HG03175 (cell line): ENCODE results near the gene HLA-DMB.
"Not testable (repeated sequence)": the region's sequence is repeated elsewhere in the genome, so short reads cannot be mapped to it uniquely, and the experiment has no call there.

Source experiments
- ATAC-seq: cut with Tn5 transposase; IDR thresholded peaks from one replicate; pipeline ENCODE4 v1.9.1; 2021; ENCODE audit warnings: mild to moderate bottlenecking, moderate library complexity; ENCODE audit not compliant: unreplicated experiment

Gene HLA-DMB

GRCh38 chr6:32950449-32950848, 9.6 kb upstream of the HLA-DMB start:
- ATAC-seq: no peak

GRCh38 chr6:32950010-32950409, 9.2 kb upstream of the HLA-DMB start:
- no peak for ATAC-seq

- no peak for ATAC-seq
Observed at GRCh38 chr6:32949113-32949512, 8.3 kb upstream of the HLA-DMB start.

GRCh38 chr6:32947552-32948465, 7.0 kb upstream of the HLA-DMB start:
- no peak for ATAC-seq

- ATAC-seq: no peak
Observed at GRCh38 chr6:32946893-32947292, 6.1 kb upstream of the HLA-DMB start.

- no peak for ATAC-seq
Observed at GRCh38 chr6:32945953-32946352, 5.1 kb upstream of the HLA-DMB start.

GRCh38 chr6:32945108-32945760, 4.4 kb upstream of the HLA-DMB start:
- no peak for ATAC-seq

GRCh38 chr6:32943864-32944649, 3.2 kb upstream of the HLA-DMB start:
- peak; percentile 48 for ATAC-seq

GRCh38 chr6:32942555-32943123, 1.8 kb upstream of the HLA-DMB start:
- ATAC-seq: not testable (repeated sequence)

- ATAC-seq: peak; percentile 51
Observed at GRCh38 chr6:32941214-32941768, 463 bp upstream of the HLA-DMB start.

- ATAC-seq: no peak
Observed at GRCh38 chr6:32938494-32938893, 2.3 kb downstream of the HLA-DMB start.

- ATAC-seq: no peak
Observed at GRCh38 chr6:32937230-32937633, 3.6 kb downstream of the HLA-DMB start.

GRCh38 chr6:32936239-32937152, 4.3 kb downstream of the HLA-DMB start:
- ATAC-seq: no peak

GRCh38 chr6:32935551-32936238, 5.1 kb downstream of the HLA-DMB start:
- no peak for ATAC-seq

GRCh38 chr6:32933661-32934085, 7.2 kb downstream of the HLA-DMB start:
- no peak for ATAC-seq

GRCh38 chr6:32932132-32932868, 8.5 kb downstream of the HLA-DMB start:
- no peak for ATAC-seq

GRCh38 chr6:32931211-32931610, 9.6 kb downstream of the HLA-DMB start:
- ATAC-seq: no peak

- ATAC-seq: no peak
Observed at GRCh38 chr6:32922083-32922482, 18.7 kb downstream of the HLA-DMB start.
